RWPE2 (cell line): ENCODE data around the gene CDH19.
"Not testable (repeated sequence)": the region's sequence is repeated elsewhere in the genome, so short reads cannot be mapped to it uniquely, and the experiment has no call there.

Source experiments
- ATAC-seq: fragments of 200-7000 bp; cut with Tn5 transposase; 3 replicates; pipeline ENCODE4 v1.9.1; 2021; ENCODE audit warnings: low read depth
- DNase-seq: peaks from one replicate; pipeline ENCODE4 v3.0.0-alpha.2; 2020; ENCODE audit warnings: low spot score
- H3K27ac ChIP-seq: fragments of 450-650 bp; 2 replicates; pipeline ENCODE4 v1.5.1; 2017; ENCODE audit warnings: mild to moderate bottlenecking; ENCODE audit not compliant: poor library complexity, severe bottlenecking
- H3K27me3 ChIP-seq: fragments of 250-450 bp; sonication (Bioruptor Pico); 2 replicates; pipeline ENCODE4 v1.5.1; 2021; ENCODE audit warnings: mild to moderate bottlenecking, moderate library complexity; ENCODE audit not compliant: insufficient read depth, poor library complexity, severe bottlenecking
- H3K36me3 ChIP-seq: fragments of 250-450 bp; sonication (Bioruptor Pico); 2 replicates; pipeline ENCODE4 v1.5.1; 2020; ENCODE audit warnings: low read depth, mild to moderate bottlenecking, moderate library complexity
- H3K4me1 ChIP-seq: fragments of 250-450 bp; sonication (Bioruptor Pico); 2 replicates; pipeline ENCODE4 v1.5.1; 2021; ENCODE audit warnings: mild to moderate bottlenecking, moderate library complexity; ENCODE audit not compliant: insufficient read depth, poor library complexity, severe bottlenecking
- H3K4me3 ChIP-seq: fragments of 250-450 bp; sonication (Bioruptor Pico); 2 replicates; pipeline ENCODE4 v1.5.1; 2021; ENCODE audit warnings: mild to moderate bottlenecking, moderate library complexity; ENCODE audit not compliant: severe bottlenecking
- H3K9me3 ChIP-seq: fragments of 250-450 bp; sonication (Bioruptor Pico); 2 replicates; pipeline ENCODE4 v1.5.1; 2021; ENCODE audit warnings: mild to moderate bottlenecking, moderate library complexity; ENCODE audit not compliant: severe bottlenecking
- TF ChIP-seq, protein P1 (sequence below): fragments of 450-650 bp; IDR thresholded peaks from one replicate; pipeline ENCODE4 v1.5.1; 2017; ENCODE audit warnings: mild to moderate bottlenecking, moderate library complexity; ENCODE audit not compliant: poor library complexity, severe bottlenecking

The CDH19 gene

DNA sequence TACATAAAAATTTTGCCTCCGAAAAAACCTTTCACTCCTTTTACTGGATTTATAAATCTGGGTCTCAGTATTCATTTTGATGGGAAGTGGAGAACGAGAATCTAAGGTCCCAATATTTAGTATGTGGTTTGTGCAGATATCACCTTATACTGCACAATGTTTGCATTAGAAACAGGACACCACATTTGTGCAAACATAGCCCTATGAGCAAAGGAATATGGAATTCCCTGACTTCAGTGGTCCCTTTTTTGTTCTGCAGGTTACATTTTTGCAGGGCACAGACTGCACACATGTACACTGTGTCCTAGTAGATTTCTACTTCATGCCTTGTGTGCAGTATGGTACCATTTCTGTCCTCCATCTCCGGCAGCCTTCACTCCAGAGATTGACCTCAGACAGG, 130.0 kb downstream of the CDH19 start:
- Histone ChIP-seq H3K27me3 (peaks cover 8% of the 10 kb centered on the region), H3K9me3 (no peaks in the 10 kb centered on the region), H3K36me3 (no peaks in the 10 kb centered on the region), H3K4me1 (no peaks in the 10 kb centered on the region), H3K4me3 (no peak overlapping the region), H3K27ac (no peak overlapping the region)
- no peak for ATAC-seq
- no peak for DNase-seq
- TF ChIP-seq, protein P1, sequence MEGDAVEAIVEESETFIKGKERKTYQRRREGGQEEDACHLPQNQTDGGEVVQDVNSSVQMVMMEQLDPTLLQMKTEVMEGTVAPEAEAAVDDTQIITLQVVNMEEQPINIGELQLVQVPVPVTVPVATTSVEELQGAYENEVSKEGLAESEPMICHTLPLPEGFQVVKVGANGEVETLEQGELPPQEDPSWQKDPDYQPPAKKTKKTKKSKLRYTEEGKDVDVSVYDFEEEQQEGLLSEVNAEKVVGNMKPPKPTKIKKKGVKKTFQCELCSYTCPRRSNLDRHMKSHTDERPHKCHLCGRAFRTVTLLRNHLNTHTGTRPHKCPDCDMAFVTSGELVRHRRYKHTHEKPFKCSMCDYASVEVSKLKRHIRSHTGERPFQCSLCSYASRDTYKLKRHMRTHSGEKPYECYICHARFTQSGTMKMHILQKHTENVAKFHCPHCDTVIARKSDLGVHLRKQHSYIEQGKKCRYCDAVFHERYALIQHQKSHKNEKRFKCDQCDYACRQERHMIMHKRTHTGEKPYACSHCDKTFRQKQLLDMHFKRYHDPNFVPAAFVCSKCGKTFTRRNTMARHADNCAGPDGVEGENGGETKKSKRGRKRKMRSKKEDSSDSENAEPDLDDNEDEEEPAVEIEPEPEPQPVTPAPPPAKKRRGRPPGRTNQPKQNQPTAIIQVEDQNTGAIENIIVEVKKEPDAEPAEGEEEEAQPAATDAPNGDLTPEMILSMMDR, result no peak

DNA sequence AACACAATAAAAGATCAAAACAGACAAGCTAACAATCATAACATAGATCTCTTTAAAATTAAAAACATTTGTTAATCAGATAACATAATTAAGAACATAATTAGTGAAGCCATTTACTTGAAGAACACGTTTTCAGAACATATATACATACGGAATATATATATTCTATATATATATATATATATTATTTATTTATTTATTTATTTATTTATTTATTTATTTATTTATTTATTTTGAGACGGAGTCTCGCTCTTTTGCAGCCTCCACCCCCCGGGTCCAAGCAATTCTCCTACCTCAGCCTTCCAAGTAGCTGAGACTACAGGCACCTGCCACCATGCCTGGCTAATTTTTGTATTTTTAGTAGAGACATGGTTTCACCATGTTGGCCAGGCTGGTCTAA, 137.7 kb downstream of the CDH19 start:
- not testable (repeated sequence) for H3K9me3 ChIP-seq, H3K27me3 ChIP-seq, ATAC-seq, H3K4me3 ChIP-seq, H3K4me1 ChIP-seq, H3K27ac ChIP-seq, DNase-seq, H3K36me3 ChIP-seq

GRCh38 chr18:66461344-66461743, 142.5 kb downstream of the CDH19 start:
- no peaks in the 10 kb centered on the region for H3K9me3 ChIP-seq
- no peak for ATAC-seq

DNA sequence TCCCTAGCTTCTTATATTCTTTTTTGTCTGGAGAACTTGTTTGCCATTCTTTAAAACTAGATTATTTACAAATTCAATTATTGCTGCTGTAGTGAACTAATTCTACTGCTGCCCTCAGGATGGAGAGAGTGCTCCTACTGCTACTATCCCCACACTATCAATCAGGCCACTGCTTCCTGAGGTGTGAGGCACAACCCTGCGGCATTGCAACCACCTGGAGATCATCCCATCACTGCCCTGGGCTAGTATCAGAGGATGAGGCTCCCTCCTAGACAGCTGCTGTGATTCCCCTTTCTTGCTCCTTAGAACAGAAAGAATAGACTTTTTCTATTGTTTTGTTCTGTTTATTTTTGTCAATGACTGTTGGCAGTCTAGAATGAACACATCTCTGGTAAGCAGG, 146.6 kb downstream of the CDH19 start:
- H3K4me3 ChIP-seq, result no peak overlapping the region
- no peak for ATAC-seq
- TF ChIP-seq, protein P1, result no peak
- H3K27ac ChIP-seq, result no peak overlapping the region
- H3K4me1 ChIP-seq, result no peaks in the 10 kb centered on the region
- DNase-seq, result no peak
- no peaks in the 10 kb centered on the region for H3K27me3 ChIP-seq
- no peaks in the 10 kb centered on the region for H3K9me3 ChIP-seq
- H3K36me3 ChIP-seq, result no peaks in the 10 kb centered on the region

More at GRCh38 chr18:66461344-66461743, 142.5 kb downstream of the CDH19 start:
- TF ChIP-seq, protein P1, result no peak
- no peak for DNase-seq
- H3K4me3 ChIP-seq, result no peak overlapping the region
- no peaks in the 10 kb centered on the region for H3K36me3 ChIP-seq
- H3K4me1 ChIP-seq, result no peaks in the 10 kb centered on the region
- no peaks in the 10 kb centered on the region for H3K27me3 ChIP-seq
- H3K27ac ChIP-seq, result no peak overlapping the region
